ENCODE results near the gene GNAS. TPM values are rescaled to one million over a fixed set of nuclear protein-coding genes. Genes with fewer than 3 reads are reported as not detected.

The GNAS gene
- total and polyA plus RNA-seq, 9 of the 15 experiments (the other 6 are each of a cell fraction or from before 2014, with no cell fraction given): 128 to 648 (median 266) TPM

DNA sequence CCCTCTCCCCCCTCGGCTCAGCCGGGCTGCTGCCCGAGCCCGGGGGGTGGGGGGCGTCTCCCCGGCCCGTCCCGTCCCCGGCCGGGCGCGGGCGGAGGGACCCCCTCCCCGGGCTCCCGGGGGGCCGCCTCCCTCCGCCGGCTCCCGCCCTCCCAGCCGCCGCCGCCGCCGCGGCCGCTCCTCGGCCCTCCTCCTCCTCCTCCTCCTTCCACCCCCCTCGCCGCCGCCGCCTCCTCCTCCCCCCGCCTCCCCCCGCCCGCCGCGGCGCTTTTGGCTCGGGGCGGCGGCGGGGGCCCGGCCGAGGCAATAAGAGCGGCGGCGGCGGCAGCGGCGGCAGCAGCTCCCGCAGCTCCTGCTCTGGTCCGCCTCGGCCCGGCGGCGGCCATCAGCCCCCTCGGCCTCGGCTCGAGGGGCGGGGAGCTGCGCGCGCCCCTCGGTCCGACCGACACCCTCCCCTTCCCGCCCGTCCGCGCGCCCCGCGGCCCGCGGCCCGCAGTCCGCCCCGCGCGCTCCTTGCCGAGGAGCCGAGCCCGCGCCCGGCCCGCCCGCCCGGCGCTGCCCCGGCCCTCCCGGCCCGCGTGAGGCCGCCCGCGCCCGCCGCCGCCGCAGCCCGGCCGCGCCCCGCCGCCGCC is 38.7 kb downstream of the GNAS start (continued):
- TF ChIP-seq CXXC5 (CRISPR knock-in tag; IDR thresholded peaks at IDR 0.05) (peak; percentile 56; the same call in 1 of the 2 replicates), ZNF561 (CRISPR knock-in tag; conservative IDR thresholded peaks at IDR 0.05) (no peak), KAT2B (IDR thresholded peaks at IDR 0.05; ENCODE audit: low read depth, low read length) (no peak), POLR2AphosphoS5 (IDR thresholded peaks at IDR 0.05; ENCODE audit: control insufficient read depth, insufficient read depth, low read depth, low read length) (no peak), L3MBTL2 (IDR thresholded peaks at IDR 0.05) (no peak), KAT7 (CRISPR knock-in tag; IDR thresholded peaks at IDR 0.05; ENCODE audit: borderline replicate concordance) (no peak), ZBTB7A (IDR thresholded peaks at IDR 0.05; ENCODE audit: borderline replicate concordance, control insufficient read depth, low read depth, low read length) (peak; percentile 74; the same call in 1 of the 2 replicates), PTTG1 (tag; IDR thresholded peaks at IDR 0.05; ENCODE audit: low read depth) (no peak), NONO (IDR thresholded peaks at IDR 0.05; ENCODE audit: low read depth in 2 of 2, low read length in 1 of 2) (peak; percentile 62 to 64; a peak in 2 of 4 replicates), ZNF444 (CRISPR knock-in tag; IDR thresholded peaks at IDR 0.05) (no peak), ZNF584 (CRISPR knock-in tag; IDR thresholded peaks at IDR 0.05; ENCODE audit: low read depth) (no peak), ZNF263 (CRISPR knock-in tag; IDR thresholded peaks at IDR 0.05; ENCODE audit: borderline replicate concordance) (peak; percentile 56; the same call in 1 of the 2 replicates), KAT8 (IDR thresholded peaks at IDR 0.05; ENCODE audit: low read depth) (no peak), KDM5B (IDR thresholded peaks at IDR 0.05; ENCODE audit: insufficient replicate concordance, low read depth, low read length) (peak; percentile 62), YY1 (IDR thresholded peaks at IDR 0.05; ENCODE audit: borderline replicate concordance in 1 of 3, control insufficient read depth in 1 of 3, extremely low read depth in 1 of 3, insufficient read depth in 3 of 3, insufficient read length in 1 of 3, insufficient replicate concordance in 2 of 3, low read depth in 1 of 3, low read length in 2 of 3) (peak in 2 of 3 experiments; percentile 73 to 86), PHTF2 (CRISPR knock-in tag; IDR thresholded peaks at IDR 0.05) (no peak)
- TF ChIP-seq, protein P1, sequence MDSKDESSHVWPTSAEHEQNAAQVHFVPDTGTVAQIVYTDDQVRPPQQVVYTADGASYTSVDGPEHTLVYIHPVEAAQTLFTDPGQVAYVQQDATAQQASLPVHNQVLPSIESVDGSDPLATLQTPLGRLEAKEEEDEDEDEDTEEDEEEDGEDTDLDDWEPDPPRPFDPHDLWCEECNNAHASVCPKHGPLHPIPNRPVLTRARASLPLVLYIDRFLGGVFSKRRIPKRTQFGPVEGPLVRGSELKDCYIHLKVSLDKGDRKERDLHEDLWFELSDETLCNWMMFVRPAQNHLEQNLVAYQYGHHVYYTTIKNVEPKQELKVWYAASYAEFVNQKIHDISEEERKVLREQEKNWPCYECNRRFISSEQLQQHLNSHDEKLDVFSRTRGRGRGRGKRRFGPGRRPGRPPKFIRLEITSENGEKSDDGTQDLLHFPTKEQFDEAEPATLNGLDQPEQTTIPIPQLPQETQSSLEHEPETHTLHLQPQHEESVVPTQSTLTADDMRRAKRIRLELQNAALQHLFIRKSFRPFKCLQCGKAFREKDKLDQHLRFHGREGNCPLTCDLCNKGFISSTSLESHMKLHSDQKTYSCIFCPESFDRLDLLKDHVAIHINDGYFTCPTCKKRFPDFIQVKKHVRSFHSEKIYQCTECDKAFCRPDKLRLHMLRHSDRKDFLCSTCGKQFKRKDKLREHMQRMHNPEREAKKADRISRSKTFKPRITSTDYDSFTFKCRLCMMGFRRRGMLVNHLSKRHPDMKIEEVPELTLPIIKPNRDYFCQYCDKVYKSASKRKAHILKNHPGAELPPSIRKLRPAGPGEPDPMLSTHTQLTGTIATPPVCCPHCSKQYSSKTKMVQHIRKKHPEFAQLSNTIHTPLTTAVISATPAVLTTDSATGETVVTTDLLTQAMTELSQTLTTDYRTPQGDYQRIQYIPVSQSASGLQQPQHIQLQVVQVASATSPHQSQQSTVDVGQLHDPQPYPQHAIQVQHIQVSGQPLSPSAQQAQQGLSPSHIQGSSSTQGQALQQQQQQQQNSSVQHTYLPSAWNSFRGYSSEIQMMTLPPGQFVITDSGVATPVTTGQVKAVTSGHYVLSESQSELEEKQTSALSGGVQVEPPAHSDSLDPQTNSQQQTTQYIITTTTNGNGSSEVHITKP (IDR thresholded peaks at IDR 0.05; ENCODE audit: partially characterized antibody): no peak
- TF ChIP-seq, protein P2, sequence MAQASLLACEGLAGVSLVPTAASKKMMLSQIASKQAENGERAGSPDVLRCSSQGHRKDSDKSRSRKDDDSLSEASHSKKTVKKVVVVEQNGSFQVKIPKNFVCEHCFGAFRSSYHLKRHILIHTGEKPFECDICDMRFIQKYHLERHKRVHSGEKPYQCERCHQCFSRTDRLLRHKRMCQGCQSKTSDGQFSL (CRISPR knock-in tag; IDR thresholded peaks at IDR 0.05): no peak
- TF ChIP-seq, protein P2 (tag; IDR thresholded peaks at IDR 0.05): 0 out of 4 replicates have a peak, but pooled peaks of 1 of the 2 experiments have one; percentile 30
